Activated CD4-positive, alpha-beta T cell treated with anti-CD3 and anti-CD28 coated beads, Interleukin-2, amount 50 U/mL, for 48 hours (primary cell): ENCODE data around the gene LMO2.
A peak's percentile ranks its signal among the peaks of the same experiment; 100 is the strongest.

ENCODE experiments used
- DNase-seq, 2 experiments: peaks; one replicate each; pipeline ENCODE4 v3.0.0-alpha.2; 2020

LMO2 gene

DNA sequence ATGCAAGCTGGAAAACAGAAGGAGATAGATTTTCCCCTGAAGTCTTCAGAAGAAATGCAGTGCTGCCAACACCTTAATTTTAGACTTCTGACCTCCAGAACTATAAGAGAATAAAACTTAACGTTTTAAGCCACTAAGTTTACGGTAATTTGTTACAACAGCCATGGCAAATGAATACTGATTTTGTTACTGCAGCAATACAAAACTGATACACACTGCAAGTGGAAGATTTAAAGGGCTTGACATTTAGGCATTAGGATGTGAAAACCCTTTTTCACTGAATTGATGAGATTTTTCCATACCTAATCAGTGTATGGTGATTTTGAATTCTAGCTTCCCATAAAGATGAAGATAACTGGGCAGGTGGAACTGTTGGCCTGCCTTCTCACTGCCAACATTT is 22.1 kb upstream of the LMO2 start:
- DNase-seq: no peak

DNA sequence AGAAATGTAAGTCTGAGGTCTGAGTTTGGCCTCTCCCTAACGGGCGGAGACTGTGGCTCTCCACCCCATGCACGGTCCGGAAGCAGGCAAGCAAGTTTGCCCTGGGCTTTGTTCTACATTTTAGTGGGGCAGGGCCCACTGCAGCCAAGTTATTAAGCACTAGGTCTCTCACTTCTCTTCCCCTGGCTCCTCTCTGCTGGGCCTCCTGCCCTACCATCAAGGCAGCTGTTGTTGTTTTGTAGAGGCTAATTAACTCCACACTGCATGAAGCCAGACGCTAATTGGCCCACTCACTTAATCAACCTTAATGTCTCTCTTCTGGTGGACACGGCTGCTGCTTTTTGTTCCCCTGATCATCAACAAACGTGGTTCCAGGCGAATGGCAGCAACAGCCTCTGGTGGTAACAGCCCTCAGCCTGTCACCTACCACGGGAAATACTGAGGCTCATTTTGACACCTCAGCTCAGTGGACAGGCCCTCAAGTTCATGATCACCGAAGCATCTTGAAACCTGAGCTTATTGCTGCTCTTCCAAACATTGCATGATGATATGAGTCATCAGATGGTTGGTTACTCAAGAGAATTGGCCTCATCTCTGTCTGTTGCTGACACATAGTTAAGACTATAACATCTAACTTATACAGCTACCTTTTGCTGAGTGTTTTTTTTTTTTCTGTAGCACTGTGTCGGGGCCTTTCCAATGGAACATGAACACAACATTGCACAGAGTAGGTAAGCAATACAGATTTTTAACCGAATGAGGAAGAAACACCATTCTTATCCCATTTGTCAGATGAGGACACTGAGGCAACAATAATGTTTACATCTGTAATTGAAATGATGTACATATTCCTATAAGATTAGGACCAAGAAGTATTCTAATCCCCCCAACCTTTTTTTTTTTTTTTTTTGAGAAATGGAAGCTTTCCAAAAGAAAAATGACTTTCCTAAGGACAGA is 20.8 kb upstream of the LMO2 start:
- DNase-seq: no peak

DNA sequence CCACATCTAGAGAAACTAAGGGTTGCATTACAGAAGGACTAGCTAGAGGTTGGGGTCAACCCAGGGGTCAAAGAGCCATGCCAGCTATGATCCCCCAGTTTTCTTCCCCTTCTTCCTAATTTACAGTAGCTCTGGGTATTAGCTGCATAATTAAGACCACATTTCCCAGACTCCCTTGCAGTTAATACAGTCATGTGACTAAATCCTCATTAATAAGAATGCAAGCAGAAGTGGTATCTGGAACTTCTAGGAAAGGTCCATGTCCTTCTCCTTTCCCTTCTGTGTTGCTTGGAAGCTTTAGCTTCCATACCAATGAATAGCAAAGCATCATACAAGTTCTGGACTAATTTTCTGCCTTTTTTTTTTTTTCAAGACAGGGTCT is 19.1 kb upstream of the LMO2 start:
- no peak for DNase-seq

DNA sequence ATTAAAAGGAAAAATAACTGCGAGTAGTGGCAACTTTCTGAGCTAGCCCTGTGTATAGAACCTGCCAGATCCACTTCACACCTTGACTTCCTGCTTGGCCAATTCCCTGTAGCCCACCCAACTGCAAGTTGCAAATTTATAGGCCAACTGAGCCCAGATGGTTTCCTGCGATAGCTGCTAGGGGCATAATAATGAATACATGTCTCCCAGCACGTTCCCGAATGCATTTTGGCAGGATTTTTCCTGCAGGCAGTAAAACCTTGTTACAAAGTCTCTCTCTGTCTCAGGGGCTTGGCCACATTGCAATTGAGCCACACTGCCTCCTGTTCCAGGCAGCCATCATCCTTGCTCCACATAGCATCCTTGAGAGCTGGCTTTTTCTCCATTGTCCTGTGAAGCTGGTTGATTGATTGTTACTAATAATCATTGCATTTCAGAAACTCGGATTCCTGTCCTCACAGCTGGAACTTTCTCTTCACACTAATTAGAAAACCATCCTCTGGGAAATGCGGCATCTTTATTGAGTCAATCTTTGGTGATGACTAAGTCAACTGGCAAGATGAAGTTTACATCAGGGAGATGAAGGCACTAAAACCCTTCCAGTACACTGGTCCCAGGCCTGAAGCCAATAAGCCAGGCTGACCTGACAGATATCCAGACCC is 18.6 kb upstream of the LMO2 start:
- no peak for DNase-seq

DNA sequence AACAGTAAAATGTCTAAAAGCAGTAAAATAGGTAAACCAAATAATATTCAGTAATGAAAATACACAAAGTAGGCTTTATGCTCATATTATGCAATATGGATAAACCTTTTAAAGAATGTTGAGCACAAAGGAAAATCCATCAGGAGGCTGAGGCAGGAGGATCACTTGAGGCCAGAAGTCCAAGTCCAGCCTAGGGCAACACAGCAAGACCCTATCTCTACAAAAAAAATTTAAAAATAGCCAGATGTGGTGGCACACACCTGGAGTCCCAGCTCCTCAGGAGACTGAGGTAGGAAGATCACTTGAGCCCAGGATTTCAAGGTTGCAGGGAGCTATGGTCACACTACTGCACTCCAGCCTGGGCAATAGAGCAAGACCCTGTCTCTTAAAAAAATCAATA is 17.7 kb upstream of the LMO2 start:
- DNase-seq: no peak

DNA sequence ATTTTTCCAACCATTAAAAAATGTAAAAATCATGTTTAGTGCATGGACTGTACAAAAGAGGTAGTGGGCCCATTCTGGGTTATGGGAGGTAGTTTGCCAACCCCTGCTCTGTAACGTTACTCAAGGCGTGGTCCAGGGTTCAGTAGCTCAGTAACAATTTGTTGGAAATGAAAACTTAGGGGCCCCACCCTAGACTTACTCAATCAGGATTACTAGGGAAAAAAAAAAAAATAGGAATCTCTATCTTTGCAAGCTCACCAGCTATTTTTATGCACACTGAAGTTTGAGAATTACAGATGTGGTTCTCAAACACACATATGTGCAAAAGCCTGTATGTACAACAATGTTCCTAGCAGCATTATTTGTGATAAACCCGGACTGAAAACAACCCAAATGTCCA is 17.3 kb upstream of the LMO2 start:
- DNase-seq: no peak

DNA sequence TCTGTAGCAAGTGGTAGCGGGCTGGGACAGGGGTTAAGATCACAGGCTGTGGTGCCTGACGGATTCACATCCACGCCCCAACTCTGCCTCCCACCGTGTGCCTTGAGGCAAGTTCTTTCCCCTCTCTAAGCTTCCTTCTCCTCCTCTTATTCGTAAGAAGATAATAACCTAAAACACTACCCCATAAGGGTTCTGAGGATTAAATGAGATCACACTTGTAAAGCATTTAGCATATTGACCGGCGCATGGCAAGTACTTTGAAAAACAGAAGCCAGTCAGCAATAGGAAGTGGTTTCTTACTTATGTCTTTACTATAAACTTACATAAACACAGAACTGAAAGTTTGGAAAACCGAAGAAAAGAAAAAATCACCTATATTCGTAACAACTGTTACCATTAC is 15.5 kb upstream of the LMO2 start:
- DNase-seq: no peak

DNA sequence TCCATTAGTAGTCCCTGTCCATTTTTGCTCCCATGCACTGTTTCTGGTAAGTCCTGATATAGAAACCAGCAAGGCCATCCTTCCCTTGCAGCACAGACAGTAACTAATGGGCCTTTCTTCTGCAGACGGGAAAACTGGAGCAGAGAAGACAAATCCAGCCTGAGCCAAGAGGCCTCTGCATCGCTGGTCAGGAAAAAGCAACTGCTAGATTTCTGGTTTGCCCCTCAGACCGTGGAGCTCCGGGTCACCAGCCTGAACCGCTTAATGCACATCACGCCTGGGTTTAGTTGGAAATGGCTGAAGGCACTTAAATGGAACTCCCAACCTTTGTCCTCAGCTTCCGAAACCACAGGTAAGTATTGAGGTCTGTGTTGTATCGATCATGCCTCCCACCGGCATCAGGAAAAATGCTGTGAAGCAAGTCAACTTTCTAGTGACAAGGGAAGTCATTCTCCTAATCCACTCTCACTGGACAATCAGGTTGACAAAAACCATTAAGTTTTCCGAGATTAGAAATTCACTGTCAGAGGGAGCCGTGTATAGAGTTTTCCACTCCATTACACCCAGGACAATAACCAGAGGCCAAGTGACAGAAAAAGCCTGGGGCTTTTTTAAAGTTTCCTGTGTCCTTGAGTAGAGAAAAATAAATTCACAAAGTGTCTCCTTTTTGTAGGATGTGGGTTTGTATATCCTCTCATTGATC is 14.8 kb upstream of the LMO2 start:
- no peak for DNase-seq

DNA sequence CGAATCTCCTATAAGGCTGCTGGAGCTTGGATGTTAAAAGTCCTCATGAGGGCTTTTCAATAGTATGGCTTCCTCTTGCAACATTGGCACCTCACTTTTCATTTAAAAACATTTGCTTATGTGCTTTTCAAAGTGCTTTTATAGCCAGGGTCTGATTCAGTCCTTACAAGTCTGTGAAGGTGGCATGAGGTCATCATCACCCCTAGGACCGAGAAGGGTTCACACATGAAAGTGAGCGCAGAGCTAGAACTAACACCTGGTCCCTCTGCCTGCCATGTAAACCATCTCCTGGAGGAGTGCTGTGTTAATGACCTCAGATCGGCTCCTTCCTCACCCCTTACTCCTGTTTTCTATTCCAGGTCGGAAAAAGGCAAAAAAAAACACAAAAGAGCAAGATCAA is 12.2 kb upstream of the LMO2 start:
- no peak for DNase-seq

DNA sequence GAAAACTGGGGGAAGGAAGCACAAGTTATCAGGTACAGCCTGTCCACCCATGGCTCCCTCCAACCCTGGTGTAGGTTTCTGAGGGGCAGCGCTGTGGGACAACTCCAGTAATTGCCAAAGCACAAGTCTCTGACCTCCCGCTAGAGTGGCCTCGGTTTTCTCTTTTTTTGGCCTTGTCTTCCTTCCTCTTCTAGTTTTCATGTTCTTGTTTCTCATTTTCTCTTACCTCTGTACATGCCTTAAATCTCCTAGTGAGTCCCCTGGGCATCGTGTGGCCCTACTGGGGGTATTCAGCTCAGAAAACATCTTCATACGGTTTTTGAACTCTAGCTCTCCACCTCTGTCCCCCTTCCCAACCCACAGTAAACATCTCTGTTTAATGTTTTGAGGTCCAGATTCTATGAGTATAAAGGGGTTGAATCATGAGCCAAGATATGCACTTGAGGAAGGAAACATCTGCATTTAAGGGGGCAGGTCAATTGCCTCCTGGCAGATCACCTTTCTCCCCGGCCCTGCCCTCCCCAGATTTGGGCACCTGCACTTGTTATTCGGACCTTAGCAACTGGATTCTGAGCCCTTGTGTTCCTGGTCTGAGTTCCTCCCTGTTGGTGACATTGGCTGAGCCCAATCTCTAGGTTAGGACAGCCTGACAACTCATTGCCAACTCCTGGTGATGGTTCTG is 8.4 kb upstream of the LMO2 start:
- DNase-seq: no peak

DNA sequence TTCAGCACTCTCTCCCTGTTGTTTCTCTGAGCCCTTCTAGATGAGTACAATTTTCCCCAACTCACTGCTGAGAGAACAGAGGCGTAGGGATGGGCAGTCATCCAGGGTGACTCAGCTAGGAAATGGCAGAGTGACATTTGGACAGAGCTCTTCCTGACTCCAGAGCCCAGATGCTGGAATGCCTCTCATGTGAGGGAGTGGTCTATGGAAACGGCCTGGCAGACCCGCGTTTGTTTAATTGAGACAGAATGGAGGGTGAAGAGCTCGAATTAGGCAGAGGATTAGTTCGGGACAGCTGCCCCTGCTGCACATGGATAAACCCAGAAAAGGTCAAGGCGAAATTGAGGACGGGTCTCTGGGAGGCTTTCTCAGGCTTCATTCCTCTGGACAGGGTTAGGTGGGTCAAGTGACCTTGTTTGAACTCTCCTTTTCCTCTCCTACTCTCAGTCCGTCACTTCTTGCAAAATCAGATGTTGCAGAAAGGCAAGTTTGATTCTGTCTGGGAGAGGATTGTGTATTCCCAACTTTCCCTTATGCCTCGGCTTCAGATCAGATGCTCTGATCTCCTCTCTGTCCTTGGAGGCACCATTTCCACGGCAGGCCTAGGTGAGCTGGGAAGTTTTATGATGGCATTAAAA is 7.6 kb upstream of the LMO2 start:
- no peak for DNase-seq

DNA sequence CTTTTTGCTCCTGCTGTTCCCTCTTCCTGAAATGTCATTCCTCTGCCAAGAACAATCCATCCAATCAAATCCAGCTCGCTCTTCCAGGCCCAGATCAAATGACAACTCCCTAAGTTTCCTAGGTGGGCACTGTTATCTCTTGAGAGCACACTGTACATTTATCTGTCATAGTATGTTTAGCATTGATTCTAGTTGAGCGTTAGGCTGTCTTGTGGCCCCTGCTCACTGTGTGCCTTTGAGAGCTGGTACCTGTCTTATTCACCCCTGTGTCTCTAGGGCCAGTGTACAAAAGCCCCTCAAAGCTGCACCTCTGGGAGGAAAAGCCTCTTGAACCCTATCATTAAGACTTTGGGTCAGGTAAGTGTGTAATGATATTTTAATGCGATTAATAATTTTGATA is 7.1 kb upstream of the LMO2 start:
- no peak for DNase-seq

DNA sequence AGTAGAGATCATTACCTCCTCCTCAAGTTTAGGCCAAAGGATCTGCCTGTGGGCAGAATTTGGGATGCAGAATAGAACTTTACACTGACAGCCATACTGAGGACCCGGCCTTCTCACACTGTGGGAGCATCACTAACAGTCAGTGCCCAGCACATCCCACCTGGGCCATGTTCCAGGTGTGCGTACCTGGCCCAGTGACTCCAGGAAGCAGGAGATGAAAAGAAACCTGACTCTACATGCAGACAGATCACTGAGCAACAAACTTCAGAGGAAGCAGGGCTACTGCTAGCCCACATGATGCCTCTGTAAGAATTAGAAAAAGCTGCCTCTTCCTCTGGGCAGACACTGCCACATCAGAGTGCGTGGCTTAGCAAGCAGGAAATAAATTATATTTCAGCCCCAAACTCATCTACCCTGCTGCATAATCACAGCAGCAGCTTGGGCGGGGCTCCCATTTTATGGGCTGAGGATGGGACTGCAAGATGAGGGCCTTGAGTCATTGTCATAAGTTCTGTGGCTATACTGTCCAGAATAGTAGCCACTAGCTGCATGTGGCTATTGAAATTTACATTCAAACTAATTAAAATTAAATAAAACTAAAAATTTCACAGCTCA is 6.0 kb upstream of the LMO2 start:
- no peak for DNase-seq

DNA sequence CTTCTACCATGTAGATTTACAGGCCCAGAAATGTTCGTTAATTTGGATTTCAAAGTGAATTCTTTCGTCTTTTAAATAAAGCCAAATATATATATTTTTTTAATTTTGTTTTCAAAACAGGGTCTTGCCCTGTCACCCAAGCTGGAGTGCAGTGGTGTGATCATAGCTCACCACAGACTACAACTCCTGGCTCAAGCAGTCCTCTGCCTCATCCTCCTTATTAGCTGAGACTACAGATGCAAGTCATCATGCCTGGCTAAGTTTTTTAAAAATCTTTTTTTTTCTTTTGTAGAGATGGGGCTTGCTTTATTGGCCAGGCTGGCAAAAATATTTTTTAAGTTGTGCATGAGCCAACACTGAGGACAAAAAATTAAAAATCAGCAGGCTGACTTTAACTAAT is 5.0 kb upstream of the LMO2 start:
- no peak for DNase-seq

DNA sequence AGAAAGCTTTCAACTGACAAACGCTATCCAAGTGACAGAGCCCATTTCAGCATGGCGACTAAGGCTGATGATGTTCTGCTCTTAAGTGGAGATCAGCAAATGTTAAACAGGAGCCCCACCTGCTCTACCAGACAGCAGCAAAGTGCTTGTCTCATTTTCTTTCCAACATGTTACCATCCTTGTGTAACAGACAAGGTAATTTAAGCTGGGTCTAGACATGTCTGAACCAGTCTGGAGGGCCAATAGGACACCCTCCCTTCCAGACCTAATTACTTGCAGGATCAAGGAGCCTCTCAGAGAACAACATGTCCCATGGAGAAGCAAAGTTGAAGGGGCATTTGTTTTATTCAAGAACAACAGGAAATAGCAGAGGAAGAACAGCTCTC is 3.9 kb upstream of the LMO2 start:
- no peak for DNase-seq

DNA sequence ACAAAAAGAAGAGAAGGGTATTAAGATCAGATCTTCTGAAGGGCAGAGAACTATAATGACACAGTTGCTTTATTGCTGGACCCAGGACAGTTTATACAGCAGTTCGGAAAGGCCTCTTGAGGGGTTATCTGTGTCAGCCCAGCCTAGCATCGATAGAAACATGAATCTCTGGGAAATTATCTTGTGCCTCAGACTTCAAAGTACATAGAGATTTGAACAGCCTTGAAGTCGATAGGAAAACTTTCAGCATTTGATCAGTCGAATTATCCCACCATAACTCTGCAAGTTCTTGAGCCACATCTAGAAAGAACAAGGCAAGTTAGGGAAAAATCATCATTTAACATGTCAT is 2.5 kb upstream of the LMO2 start:
- DNase-seq: no peak

DNA sequence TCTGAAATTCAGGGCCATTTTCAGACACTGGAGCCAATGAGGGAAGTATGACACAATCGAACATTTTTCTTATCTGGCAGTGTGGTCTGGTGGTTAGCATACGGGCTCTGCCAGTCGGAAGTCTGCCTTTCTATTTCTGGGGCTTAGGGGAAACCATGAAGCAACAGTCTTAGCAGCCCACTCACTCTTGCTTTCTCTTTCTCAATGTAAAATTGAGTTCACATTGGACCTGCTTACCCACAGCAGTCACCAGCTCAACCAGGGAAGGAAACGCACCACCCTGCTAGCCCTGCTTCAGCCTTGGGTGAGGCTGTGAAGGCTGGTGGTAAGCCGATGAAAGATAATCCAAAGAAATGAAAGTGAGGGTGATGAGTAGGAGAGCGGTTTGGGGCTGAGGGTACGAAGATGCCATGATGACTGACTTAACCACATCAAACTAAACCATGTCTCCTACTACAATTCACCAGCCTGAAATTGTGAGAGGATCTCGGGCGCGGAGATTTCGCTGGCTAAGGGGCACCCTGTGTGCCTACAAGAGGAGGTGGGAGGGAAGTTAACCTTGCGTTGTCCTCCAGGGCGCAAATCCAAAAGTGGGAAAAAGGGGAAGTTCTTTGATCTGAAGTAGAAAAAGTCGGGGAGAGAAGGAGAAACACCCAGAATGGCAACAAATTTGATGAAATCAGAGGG is 2.0 kb upstream of the LMO2 start:
- DNase-seq: peak; percentile 77 to 83

DNA sequence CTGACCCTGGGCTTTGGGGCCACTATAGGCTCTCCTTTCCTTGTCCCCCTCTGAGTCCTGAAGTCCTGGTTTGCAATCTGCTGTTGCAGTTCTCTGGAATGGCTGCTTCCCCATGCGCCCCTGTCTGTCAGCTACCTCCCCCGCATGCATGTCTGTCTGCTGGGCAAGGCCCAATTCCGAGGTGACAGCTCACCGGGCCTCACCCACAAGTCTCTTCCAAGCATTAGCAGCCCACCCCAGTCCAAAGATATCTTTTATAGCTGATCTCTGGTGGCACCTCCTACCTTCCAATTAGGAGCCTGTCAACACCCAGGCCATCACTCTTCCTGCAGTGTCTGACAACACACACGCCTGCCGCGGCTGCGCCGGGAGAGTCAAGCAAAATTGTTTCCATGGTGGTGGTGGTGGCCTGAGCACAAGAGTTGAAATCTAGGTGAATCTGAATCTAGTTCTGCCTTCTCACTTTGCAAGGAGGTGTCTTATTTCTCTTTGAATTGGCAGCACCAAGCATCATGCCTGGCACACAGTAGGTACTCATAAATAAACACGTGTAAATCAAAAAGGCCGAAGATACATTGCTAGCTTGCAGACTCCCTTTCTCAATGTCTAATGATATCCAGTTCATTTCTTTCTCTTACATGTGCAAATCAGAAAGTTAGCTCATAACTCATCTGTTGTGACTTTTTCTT is 1.2 kb upstream of the LMO2 start:
- no peak for DNase-seq

DNA sequence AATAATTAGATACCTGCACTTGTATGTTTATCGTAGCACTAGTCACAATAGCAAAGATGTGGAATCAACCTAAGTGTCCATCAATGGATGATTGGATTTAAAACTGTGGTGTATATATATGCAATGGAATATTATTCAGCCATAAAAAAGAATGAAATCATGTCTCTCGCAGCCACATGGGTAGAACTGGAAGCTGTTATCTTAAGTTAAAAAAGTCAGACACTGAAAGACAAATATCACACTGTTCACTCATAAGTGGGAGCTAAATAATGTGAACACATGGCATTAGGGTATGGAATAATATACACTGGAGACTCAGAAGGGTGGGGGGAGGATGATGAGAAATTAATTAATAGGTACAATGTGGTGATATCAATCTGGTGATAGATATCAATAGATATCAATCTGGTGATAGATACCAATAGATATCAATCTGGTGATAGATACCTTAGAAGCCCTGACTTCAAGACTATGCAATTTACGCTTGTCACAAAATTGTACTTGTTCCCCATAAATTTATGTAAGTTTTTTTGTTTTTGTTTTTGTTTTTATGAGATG is 2.0 kb downstream of the LMO2 start:
- no peak for DNase-seq

DNA sequence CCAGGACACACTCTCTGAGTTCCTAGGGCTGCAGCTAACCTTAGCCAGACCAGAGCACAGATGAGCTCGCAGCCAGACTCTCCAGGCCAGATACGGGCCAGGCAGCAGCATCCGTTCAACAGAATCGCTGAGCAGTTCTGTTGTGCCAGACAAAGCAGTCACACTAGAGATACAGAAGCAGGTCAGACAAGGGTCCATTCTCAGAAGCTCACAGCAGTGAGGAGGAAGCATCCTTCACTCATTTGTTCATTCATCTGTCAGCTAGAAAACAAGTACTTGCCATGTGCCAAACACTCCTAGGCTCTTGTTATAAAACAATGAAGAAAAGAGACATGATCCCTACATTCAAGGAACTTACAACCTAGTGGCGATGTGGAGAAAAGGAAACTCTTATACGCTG is 2.6 kb downstream of the LMO2 start:
- DNase-seq: no peak

DNA sequence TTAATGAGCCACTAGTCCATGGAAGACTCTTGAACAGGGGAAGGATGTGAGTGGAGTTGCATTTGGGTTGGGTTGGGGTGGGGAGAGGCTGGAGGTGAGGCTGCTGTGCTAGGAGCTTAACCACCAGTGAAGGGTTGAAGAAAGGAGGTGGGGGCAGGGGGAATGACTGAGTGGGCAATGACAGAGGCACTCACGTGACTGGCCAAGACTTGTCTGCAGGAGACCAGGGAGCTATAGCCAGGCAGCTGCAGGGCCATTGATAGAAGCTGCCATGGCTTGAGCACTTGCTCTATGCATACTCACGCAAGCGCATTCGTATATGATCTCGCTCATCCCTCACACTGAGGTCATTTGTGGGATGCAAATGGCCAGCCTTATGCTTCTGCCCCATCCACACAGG is 4.0 kb downstream of the LMO2 start:
- no peak for DNase-seq
